ENCODE data around the gene EIF6.
A peak's percentile ranks its signal among the peaks of the same experiment; 100 is the strongest.
"Not testable (repeated sequence)": the region's sequence is repeated elsewhere in the genome, so short reads cannot be mapped to it uniquely, and the experiment has no call there.

Gene EIF6

GRCh38 chr20:35319192-35319870 lies 34.8 kb upstream of the EIF6 start:
- H3K4me3 ChIP-seq (ENCODE audit: control insufficient read depth, low read depth, low read length), result no peak overlapping the region
- TF ChIP-seq CTCF (conservative IDR thresholded peaks at IDR 0.05; ENCODE audit: control insufficient read depth, insufficient read depth, low read depth, low read length), result no peak
- DNase-seq (ENCODE audit: low read depth), result peak; percentile 66

- no peak for TF ChIP-seq CTCF (conservative IDR thresholded peaks at IDR 0.05; ENCODE audit: control insufficient read depth, insufficient read depth, low read depth, low read length)
- no peak overlapping the region for H3K4me3 ChIP-seq (ENCODE audit: control insufficient read depth, low read depth, low read length)
- DNase-seq (ENCODE audit: low read depth), result peak; percentile 82
Measured at GRCh38 chr20:35318502-35319157, 34.1 kb upstream of the EIF6 start.

GRCh38 chr20:35317416-35318210 lies 33.0 kb upstream of the EIF6 start:
- no peak for DNase-seq (ENCODE audit: low read depth)
- H3K4me3 ChIP-seq (ENCODE audit: control insufficient read depth, low read depth, low read length), result no peak overlapping the region
- no peak for TF ChIP-seq CTCF (conservative IDR thresholded peaks at IDR 0.05; ENCODE audit: control insufficient read depth, insufficient read depth, low read depth, low read length)

GRCh38 chr20:35316086-35316485 lies 31.5 kb upstream of the EIF6 start:
- H3K4me3 ChIP-seq (ENCODE audit: control insufficient read depth, low read depth, low read length), result no peak overlapping the region
- DNase-seq (ENCODE audit: low read depth), result no peak
- no peak for TF ChIP-seq CTCF (conservative IDR thresholded peaks at IDR 0.05; ENCODE audit: control insufficient read depth, insufficient read depth, low read depth, low read length)

- DNase-seq (ENCODE audit: low read depth), result peak; percentile 70
- H3K4me3 ChIP-seq (ENCODE audit: control insufficient read depth, low read depth, low read length), result not testable (repeated sequence)
Measured at GRCh38 chr20:35315632-35316020, 31.1 kb upstream of the EIF6 start.

GRCh38 chr20:35314816-35315631 lies 30.5 kb upstream of the EIF6 start:
- H3K4me3 ChIP-seq (ENCODE audit: control insufficient read depth, low read depth, low read length), result no peak overlapping the region
- peak; percentile 55 for DNase-seq (ENCODE audit: low read depth)
- TF ChIP-seq CTCF (conservative IDR thresholded peaks at IDR 0.05; ENCODE audit: control insufficient read depth, insufficient read depth, low read depth, low read length), result no peak

Measured in fibroblast of mammary gland (primary cell).